ENCODE results near the gene PEAK3.

Gene PEAK3

GRCh38 chr19:2236314-2237050 lies 45.5 kb downstream of the PEAK3 start, which contains the start of the genes PLEKHJ1 and SF3A2:
Gene PLEKHJ1 (minus strand): TSS chr19:2236329. CDS start chr19:2236248, 81 bp downstream.
Gene SF3A2 (plus strand): TSS chr19:2236824. CDS start chr19:2243419, 6,595 bp downstream.
- peaks cover 18% of the 10 kb centered on the region for H3K36me3 ChIP-seq (ENCODE audit: control insufficient read depth, insufficient read depth, low read length)

GRCh38 chr19:2236064-2236313 lies 46.0 kb downstream of the PEAK3 start:
- Histone ChIP-seq H3K36me3 (ENCODE audit: control insufficient read depth, insufficient read depth, low read length) (peaks cover 17% of the 10 kb centered on the region), H3K27me3 (replicated peaks; ENCODE audit: control insufficient read depth, insufficient read depth, low read length) (no peaks in the 10 kb centered on the region), H3K4me3 (replicated peaks; ENCODE audit: low read depth, low read length) (peak overlapping the region; percentile 85)
- DNase-seq (ENCODE audit: extremely low read depth, insufficient read length), result no peak
- TF ChIP-seq CTCF (IDR thresholded peaks at IDR 0.05; ENCODE audit: insufficient read depth, low read length, poor library complexity, severe bottlenecking), result no peak

More at GRCh38 chr19:2236314-2237050, 45.5 kb downstream of the PEAK3 start, which contains the start of the genes PLEKHJ1 and SF3A2:
- Histone ChIP-seq H3K4me3 (replicated peaks; ENCODE audit: low read depth, low read length) (peak within 1 kb of the TSS; percentile 85), H3K27me3 (replicated peaks; ENCODE audit: control insufficient read depth, insufficient read depth, low read length) (no peaks in the 10 kb centered on the region)
- DNase-seq (ENCODE audit: extremely low read depth, insufficient read length), result peak; percentile 99
- TF ChIP-seq CTCF (IDR thresholded peaks at IDR 0.05; ENCODE audit: insufficient read depth, low read length, poor library complexity, severe bottlenecking), result peak; percentile 97

- peak overlapping the region; percentile 85 for H3K4me3 ChIP-seq (replicated peaks; ENCODE audit: low read depth, low read length)
- H3K36me3 ChIP-seq (ENCODE audit: control insufficient read depth, insufficient read depth, low read length), result peaks cover 17% of the 10 kb centered on the region
- DNase-seq (ENCODE audit: extremely low read depth, insufficient read length), result no peak
- TF ChIP-seq CTCF (IDR thresholded peaks at IDR 0.05; ENCODE audit: insufficient read depth, low read length, poor library complexity, severe bottlenecking), result no peak
- no peaks in the 10 kb centered on the region for H3K27me3 ChIP-seq (replicated peaks; ENCODE audit: control insufficient read depth, insufficient read depth, low read length)
These were observed 46.5 kb downstream of the PEAK3 start for GRCh38 chr19:2235381-2236063.

- Histone ChIP-seq H3K4me3 (replicated peaks; ENCODE audit: low read depth, low read length) (peak overlapping the region; percentile 85), H3K36me3 (ENCODE audit: control insufficient read depth, insufficient read depth, low read length) (peaks cover 19% of the 10 kb centered on the region), H3K27me3 (replicated peaks; ENCODE audit: control insufficient read depth, insufficient read depth, low read length) (no peaks in the 10 kb centered on the region)
- no peak for TF ChIP-seq CTCF (IDR thresholded peaks at IDR 0.05; ENCODE audit: insufficient read depth, low read length, poor library complexity, severe bottlenecking)
- DNase-seq (ENCODE audit: extremely low read depth, insufficient read length), result no peak
These were observed 47.0 kb downstream of the PEAK3 start for GRCh38 chr19:2234996-2235380.

- Histone ChIP-seq H3K27me3 (replicated peaks; ENCODE audit: control insufficient read depth, insufficient read depth, low read length) (no peaks in the 10 kb centered on the region), H3K36me3 (ENCODE audit: control insufficient read depth, insufficient read depth, low read length) (peaks cover 28% of the 10 kb centered on the region), H3K4me3 (replicated peaks; ENCODE audit: low read depth, low read length) (no peak overlapping the region)
- no peak for DNase-seq (ENCODE audit: extremely low read depth, insufficient read length)
- no peak for TF ChIP-seq CTCF (IDR thresholded peaks at IDR 0.05; ENCODE audit: insufficient read depth, low read length, poor library complexity, severe bottlenecking)
These were observed 48.2 kb downstream of the PEAK3 start for GRCh38 chr19:2233601-2234280.

Measured in GM06990 (cell line).